Islet precursor cell (in vitro differentiated cells): ENCODE results near the gene TMEM138.

Experiments used
- DNase-seq: peaks from one replicate; pipeline ENCODE4 v3.0.0-alpha.2; 2018

The TMEM138 gene

DNA sequence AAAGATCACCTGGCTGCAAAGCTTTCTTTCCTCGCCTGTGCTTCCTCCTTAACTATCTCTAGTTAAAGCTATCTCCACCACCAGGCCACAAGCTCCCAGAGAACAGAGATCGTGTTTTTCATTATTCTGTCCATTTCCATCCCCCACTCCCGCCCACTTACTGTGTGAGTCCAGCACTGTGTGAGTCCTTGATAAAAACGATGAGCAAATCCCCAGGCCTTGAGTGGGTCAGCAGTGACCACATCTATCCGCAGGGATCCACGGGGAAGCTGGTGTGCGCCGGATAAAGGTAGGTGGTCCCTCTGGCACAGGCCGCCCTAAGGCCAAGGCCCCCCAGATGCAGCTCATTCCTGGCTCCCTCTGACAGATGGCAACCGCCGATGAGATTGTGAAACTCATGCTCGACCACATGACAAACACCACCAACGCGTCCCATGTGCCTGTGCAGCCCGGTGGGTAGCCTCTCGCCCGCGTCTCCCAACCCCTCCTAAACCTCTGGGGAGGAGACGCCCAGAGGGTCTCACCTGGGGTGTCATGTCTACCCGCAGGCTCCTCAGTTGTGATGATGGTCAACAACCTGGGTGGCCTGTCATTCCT lies 19.9 kb upstream of the TMEM138 start:
- DNase-seq, result no peak

DNA sequence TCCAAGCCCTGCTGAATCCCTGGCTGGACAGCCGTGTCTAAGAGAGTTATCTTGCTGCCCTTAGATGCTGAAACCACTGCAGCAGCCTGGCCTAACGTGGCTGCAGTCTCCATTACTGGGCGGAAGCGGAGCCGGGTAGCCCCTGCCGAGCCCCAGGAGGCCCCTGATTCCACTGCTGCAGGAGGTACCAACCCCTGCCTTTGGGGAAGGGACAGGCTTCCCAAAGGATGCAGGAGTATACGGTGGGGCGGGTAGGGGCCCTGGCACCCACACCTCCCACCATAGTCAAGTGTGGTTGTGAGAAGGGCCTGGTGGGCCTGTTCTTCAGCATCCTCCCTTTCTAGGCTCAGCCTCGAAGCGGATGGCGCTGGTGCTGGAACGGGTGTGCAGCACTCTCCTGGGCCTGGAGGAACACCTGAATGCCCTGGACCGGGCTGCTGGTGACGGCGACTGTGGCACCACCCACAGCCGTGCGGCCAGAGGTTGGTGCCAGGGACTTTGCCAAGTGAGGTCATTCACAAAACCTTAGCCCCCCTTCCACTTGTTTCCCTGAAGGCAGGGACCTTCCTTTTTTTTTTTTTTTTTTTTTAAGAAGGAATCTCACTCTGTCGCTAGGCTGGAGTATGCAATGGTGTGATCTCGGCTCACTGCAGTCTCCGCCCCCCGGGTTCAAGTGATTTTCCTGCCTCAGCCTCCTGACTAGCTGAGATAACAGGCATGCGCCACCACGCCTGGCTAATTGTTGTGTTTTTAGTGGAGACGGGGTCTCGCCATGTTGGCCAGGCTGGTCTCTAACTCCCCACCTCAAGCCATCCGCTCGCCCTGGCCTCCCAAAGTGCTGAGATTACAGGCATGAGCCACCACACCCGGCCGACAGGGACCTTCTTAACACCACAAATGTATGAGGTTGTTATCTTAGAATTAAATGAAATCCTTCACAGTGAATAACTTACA lies 18.1 kb upstream of the TMEM138 start:
- DNase-seq, result no peak

DNA sequence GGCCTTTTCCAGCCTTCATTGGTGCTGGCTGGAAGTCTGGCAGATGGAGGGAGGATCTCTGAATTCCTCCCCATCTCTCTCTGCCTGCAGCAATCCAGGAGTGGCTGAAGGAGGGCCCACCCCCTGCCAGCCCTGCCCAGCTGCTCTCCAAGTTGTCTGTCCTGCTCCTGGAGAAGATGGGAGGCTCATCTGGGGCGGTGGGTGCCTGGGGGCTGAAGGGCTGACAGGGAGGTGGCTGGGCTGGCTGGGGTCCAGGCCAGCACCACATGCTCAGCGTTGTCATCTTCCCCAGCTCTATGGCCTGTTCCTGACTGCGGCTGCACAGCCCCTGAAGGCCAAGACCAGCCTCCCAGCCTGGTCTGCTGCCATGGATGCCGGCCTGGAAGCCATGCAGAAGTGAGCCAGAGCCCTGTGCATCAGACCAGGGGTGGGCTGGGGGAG lies 17.0 kb upstream of the TMEM138 start:
- DNase-seq, result peak; percentile 71

DNA sequence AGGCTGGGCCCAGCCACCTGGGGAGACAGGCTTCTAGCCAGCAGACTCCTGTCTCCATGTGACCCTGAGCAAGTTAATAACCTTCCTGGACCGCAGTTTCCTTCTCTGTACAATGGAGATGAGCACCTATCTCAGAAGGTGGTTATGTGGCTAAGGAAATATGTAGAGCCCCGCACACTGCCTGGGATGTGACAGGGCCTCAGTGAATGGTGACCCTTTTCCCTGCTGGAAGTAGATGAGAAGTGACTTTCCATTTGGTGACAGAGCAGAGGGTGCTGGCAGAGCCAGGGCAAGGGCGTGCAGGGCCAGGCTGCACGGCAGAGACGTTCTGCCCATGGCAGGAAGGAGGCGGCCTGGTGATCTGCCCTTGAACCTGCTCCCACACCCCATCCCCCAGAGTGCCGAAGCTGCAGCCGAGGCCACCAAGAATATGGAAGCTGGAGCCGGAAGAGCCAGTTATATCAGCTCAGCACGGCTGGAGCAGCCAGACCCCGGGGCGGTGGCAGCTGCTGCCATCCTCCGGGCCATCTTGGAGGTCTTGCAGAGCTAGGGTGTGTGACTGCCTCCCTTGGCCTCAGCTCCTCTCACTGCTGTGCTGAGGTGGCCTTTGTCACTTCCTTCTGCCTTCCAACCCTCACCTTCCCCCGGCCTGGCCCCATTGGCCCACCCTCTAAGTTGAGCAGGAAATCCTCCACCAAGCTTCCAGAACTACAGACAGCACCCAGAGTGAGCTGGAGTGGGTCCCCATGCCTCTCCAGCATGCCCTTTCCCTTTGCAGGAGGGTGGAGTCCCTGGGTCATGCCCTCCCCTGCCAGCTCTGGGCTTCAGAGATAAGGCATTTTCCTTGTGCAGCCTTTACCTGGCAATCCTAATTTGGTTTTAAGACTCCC lies 16.0 kb upstream of the TMEM138 start:
- DNase-seq, result no peak

DNA sequence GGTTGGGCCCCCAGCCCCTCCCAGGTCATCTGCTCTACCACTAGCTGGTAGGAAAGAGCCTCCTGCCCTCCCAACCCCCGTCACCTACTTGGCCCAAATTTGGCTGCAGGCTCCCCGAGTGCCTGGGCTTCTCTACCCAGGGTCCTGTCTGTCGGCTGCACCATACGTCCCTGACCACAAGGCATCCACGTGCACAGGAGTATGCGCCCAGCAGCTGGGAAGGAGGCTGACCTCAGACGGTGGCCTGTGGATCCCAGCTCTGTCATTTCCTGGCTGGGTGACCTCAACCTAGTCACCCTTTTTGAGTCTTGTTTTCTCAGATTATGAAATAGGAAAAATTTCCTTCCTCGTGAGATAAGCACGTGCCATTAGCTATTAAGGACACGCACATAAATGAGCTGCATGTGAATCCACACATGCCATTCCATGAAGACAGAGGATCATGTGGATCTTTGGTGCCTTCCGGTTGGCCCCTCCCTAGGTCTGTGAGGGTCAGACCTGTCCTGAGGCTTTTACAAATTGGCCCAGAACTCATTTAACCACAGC lies 14.2 kb upstream of the TMEM138 start:
- no peak for DNase-seq

DNA sequence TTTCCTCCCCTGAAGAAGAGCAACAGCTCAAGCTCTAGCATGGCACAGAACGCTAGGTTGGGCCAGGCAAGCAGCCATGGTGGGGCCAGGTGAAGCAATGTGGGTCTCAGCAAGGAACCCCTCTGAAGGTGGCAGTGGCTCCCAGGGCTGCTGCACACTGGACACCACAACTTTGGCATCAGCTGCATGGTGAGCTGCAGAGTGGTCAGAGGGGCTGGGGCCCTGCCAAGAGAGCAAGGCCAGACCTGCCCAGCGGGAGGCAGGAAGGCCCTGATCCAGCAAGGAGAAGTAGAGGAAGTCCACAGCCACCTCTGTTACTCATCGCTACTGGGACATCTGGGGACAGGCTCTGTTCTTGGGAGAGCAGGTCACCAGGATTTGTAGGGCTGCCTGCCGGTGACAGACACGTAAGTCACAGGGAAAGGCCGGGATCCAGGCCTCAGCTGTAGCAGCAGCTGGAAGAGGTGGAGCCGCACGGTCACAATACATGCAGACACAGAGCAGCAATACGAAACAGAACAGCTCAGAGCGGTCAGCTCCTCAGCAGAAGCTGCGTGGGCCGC lies 12.9 kb upstream of the TMEM138 start:
- no peak for DNase-seq

DNA sequence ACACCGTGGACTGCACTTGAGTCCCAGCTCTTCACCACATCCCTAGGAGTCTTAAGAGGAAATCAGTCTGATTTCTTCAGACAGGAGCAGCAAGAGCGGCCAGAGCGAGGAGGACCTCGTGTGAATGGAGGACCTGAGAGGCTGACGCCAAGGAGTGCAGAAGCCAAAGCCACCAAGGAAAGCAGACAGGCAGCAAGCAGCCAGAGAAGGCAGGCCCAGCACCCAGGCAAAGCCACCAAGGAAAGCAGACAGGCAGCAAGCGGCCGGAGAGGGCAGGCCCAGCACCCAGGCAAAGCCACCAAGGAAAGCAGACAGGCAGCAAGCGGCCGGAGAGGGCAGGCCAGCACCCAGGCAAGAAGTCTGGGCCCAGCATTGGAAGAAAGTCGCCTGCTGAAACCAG lies 12.3 kb upstream of the TMEM138 start:
- no peak for DNase-seq

DNA sequence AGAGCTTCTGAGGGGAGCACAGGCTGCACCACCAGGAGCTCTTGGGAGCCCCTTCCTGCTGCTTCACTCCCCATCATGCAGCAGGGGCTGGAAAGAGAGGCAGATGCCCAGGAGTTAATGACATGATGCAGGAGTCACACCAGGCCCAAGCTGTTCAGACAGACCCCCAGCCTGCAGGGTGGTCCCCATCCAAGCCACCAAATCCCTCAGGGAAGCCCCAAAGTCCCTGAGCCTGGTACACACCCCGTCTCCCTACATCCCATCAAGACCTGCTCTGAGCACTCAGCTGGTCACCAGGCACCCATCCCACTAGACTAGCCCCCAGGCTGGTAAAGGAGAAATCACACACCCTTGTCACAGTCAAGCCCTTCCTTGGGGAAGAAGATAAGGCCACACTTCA lies 11.8 kb upstream of the TMEM138 start:
- DNase-seq, result no peak

DNA sequence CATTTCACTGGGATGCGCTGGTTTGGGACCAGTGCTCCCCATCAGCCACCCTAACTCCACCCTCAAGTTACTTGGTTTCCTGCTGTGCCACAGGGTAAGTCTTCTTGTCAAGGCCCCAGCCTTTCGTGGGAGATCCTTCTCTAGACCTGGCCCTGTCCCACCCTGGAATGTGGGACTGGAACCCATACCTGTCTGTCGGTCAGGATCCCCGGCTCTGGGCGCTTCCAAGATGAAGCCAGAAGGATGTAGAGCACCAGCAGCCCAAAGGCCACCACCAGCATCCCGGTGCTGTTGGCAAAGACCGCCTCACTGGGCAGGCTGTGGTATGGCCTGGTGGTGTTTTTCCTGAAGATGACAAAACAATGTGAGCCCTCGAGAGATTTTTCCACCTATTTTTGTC lies 11.4 kb upstream of the TMEM138 start:
- DNase-seq, result no peak

DNA sequence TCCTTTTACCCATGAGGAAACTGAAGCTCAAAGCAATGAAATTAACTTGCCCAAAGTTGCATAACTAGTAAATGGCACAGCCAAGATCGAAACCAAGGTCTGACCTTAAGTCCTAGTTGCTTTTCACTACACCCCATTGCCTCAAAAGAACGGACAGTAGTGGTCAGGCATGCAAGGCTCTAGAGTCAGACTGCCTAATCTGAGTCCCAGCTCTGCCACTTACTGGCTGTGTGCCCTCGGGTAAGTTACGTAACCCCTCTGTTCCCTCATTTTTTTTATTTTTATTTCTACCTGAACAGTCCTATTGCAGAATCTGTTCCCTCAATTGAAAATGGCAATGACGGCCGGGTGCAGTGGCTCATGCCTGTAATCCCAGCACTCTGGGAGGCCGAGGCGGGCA lies 10.1 kb upstream of the TMEM138 start:
- no peak for DNase-seq

DNA sequence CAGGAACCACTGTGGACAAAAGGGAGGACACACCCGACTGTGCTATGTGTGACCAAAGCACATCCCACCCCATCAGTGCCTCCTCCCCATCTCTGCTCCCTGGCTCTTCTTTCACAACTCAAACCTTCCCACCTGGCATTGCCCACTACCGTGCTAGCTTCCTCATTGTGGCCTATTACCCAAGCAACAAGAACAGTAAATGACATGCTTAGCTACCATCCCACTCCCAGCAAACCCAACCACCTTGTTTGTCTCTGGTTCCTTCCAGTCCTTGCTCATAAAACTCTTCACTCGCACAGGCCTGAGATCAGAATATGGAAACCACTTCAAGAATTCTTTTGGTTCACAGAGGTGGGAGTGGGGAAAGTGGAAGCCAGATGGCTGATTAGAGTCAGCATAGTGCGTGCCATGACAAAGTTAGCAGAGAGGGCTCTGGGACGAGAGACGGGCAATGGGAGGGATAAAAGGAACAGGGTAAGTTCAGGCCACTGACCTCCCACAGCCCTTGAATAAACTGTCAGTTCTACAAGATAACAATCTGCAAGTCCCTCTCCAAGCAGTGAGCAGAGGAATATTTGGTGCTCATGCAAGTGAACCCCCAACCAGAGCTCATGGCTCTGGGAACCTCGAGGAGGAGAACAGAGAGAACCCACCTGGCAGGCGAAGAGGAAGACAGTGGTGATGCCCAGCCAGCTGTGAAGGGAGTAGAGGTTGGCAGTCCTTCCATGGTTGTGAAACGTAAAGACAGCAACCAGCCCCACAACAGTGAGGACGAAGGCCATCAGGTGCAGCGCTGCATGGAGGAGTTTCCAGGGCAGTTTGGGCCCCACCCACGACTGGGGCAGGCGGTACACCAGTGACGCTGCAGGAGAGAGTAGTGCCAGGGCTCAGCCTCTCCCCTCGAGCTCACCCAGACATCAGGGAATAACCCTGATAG lies 8.8 kb upstream of the TMEM138 start:
- no peak for DNase-seq

DNA sequence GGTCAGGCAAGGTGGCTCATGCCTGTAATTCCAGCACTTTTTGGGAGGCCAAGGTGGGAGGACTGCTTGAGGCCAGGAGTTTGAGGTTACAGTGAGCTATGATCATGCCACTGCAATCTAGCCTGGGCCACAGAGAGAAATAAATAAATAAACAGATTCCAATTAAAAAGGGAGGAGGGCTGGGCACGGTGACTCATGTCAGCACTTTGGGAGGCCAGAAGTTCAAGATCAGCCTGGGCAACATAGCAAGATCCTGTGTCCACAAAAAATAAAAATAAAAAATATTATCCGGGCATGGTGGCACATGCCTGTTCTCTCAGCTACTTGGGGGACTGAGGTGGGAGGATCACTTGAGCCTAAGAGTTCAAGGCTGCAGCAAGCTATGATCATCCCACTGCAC lies 8.0 kb upstream of the TMEM138 start:
- no peak for DNase-seq

DNA sequence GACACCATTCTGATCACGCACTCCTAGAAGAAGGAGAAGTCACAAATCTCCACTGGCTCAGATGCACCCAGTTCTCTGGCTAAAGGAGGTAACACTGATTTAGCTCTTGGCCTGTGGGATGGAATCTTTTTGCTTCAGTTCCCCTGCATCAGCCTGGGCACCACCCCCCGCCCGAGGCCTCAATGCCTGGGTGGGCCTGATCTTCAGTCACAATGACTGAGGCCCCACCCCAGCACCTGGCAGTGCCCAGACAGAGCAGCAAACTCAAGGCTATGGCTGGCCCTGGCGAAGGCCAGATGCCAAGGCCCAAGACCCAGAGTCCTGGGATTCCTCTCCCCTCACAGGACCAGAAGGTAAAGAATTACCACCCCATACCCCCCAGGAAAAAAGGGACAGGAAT lies 5.5 kb upstream of the TMEM138 start:
- DNase-seq, result no peak

DNA sequence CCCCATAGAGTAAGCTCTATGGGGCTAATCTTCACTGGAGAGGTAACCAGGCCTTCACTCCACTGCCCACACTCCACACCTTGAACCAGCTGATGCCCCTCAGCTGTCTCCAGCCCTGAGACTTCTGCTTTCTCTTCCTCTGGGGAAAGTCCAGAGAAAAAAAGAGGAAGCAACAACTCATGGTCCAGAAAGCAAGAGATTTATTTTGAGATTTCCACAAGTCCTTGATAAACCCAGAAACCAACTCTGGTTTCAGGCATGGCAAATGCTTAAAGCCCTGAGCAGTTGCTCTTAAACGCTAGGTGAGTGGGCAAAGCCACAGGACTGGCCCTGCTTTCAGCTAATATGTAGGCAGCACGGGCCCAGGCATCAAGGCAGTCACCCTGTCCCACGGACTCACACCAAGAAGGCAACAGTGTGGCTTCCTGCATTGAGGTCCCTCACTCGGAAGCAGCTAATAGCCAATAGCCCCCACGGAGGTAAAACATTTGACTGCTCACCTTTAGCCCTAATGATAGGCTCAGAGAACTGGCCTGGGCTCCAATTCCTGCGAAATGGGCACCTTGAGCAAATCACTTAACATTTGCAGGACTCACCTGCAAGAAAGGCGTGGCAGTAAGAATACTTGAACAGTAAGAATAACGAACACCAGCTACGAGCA lies 4.8 kb upstream of the TMEM138 start:
- no peak for DNase-seq

DNA sequence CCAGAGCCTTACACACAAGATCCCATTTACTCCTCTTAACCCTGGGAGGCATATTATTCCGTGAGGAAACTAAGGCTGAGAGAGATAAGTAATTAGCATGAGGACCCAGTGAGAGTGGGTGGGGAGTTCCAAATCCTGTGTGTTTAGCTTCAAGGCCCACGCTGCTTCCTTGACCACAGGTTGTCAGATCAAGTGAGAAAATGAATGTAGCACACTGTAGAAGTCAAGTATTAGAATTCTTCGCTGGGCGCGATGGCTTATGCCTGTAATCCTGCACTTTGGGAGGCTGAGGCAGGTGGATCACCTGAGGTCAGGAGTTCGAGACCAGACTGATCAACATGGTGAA lies 4.3 kb upstream of the TMEM138 start:
- no peak for DNase-seq

DNA sequence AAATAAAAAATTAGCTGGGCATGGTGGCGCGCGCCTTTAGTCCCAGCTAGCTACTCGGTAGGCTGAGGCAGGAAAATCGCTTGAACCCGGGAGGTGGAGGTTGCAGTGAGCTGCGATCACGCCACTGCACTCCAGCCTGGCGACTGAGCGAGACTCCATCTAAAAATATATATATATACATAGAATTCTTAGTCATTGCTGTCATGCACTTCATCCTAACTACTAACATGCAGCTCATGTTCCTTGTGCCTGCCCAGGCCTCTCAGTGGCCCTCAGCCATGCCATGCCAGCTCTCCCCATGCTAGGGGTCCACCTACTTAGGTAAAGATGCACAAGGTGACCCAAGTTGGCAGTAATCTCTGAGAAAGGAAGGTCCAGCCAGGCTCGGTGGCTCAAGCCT lies 3.6 kb upstream of the TMEM138 start:
- DNase-seq, result no peak

DNA sequence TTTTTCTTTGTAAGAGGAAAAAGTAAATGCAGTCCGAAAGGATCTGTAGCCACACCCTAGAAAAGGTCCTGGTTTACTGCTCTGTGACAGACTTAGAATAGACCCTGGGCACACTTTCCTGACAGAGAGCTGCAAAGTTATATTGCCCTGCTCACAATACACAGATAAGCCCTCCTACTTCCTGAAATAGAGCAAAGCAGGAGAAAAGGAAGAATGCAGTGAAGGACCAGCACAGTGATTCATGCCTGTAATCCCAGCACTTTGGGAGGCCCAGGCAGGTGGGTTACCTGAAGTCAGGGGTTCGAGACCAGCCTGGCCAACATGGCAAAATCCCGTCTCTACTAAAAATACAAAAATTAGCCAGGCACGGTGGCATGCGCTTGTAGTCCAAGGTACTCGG lies 2.7 kb upstream of the TMEM138 start:
- DNase-seq, result no peak

DNA sequence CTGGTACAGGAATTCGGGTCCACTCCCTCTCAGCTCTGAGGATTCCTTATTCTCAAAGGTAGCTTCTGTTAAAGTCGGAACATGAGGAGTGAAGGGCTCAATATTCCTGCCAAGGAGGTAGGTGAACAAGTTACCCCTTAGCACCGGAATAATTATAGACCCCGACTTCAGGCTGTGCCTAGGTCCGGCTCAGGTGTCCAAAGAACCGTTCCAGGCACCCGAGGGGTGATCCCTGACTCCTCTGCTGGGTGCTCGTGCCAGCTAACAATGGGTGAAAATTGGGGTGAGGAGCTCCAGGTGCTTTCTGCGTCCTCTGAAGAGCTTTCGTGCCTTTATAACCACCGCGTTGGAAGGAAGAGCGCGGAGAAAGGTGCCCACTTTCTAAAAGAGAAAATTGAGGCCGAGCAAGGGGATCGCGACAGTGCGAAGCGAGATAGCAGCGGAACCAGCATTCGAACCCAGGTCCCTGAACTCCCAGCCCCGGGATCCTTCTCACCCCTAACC lies 885 bp upstream of the TMEM138 start:
- no peak for DNase-seq

DNA sequence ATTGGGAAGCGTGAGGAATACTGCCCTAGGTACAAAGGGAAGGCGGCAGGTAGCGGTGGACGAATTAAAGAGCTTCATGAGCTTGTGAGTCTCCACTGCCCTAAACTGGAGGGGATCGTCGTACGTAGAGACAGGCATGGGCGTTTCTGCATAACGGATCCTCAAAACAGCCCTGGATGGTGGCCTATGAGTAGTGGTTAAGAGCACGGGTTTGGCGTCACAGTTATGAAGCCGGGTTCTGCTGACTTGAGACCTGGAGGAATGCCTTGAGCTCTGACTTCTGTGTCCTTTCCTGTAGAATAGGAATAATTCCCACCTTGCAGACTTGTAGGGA lies 335 bp downstream of the TMEM138 start:
- DNase-seq, result no peak

DNA sequence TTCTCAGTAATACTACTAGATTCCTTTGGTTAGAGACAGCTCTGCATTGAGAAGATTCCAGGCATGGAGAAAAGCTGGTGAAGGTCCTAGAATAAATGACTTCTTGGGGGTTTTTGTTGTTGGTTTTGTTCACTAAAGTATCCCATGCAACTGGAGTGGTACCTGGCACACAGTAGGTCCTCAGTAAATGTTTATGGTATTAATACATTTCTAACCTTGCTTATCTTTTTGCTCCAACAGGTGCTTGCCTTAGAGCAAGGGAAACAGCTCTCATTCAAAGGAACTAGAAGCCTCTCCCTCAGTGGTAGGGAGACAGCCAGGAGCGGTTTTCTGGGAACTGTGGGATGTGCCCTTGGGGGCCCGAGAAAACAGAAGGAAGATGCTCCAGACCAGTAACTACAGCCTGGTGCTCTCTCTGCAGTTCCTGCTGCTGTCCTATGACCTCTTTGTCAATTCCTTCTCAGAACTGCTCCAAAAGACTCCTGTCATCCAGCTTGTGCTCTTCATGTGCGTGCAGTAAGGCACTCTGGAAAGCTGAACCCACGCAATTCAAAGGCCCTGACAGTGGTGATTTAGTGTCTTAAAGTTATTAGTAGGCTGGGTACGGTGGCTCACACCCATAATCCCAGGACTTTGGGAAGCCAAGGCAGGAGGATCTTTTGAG lies 2.0 kb downstream of the TMEM138 start:
- no peak for DNase-seq

DNA sequence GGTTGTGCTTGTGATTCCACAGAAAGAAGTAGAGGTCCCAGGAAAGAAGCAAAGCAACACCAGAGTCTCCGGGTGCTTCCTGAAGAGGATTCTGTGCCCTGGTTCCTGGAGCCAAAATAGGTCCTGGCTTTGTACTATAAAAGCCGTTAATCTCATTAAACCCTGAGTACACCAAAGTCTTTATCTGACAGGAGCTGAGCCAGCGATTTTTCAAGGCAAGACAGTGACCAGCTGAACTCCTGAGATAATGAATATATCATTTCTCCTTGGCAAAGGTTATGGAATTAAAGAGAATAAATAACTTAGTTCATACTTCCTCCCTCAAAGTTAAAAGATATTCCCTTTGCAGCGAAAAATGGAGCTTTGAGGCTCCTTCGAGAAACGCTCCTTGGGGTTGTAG lies 5.2 kb downstream of the TMEM138 start:
- DNase-seq, result no peak
